Articular chondrocyte of knee joint (primary cell): ENCODE measurements around the gene FFAR2. TPM values are rescaled to one million over a fixed set of nuclear protein-coding genes. Genes with fewer than 3 reads are reported as not detected.

Experiments
- small RNA-seq: library from RNA; depleted of rRNA; stranded (forward); fragments of <200 nt; gene quantifications from one replicate; pipeline ENCODE3, GENCODE V24; 2012
- total RNA-seq: library from RNA; depleted of rRNA; stranded (reverse); fragments of >200 nt; gene quantifications from 2 replicates; pipeline ENCODE4 v1.2.3, GENCODE V29; 2012

FFAR2 gene
- not detected in 2 replicates for total RNA-seq

GRCh38 chr19:35447606-35448469 lies at the start of gene FFAR2:
Gene FFAR2, plus strand, starts transcription at chr19:35448257. Its CDS starts 1,458 bp downstream, at chr19:35449715.

DNA sequence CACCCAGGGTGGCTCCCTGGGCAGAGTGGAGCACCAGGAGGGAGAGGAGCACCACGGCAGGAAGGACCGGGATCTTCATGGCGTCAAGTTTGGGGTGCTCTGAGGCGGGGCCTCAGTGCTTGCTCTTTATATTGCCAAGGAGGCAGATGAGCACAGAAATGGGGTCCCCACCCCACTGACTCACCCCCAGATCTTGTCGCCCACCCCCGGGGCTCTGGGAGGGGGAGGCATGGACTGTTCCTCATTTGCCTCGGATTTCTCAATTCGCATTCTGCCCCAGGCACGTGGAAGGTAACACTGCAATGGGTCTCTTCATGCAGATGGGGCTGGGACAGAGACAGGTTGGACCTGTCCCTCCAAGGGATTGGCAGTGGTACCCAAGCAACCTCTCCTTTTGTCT lies 42.3 kb downstream of the FFAR2 start, which contains the start of gene KRTDAP:
KRTDAP (minus strand) TSS at position 101 of the 400 bp plus-strand sequence; CDS start at position 79, 22 bp downstream.

Small RNA genes within 50 kb of the gene (small RNA-seq; reads per million reads assigned to genes)
- gene RN7SL491P: not detected

Other genes with a start within 250 kb of the FFAR2 start
- not detected in 2 replicates for gene FAM187B, start 219.5 kb upstream of the FFAR2 start, total RNA-seq
- 0.11 and 0.13 TPM in 2 replicates for gene LSR, start 199.3 kb upstream of the FFAR2 start, total RNA-seq
- 45.9 and 51.5 TPM in 2 replicates for gene USF2, start 179.3 kb upstream of the FFAR2 start, total RNA-seq
- under 0.01 TPM in 1 of 2 replicates, not detected in the other for gene HAMP, start 165.7 kb upstream of the FFAR2 start, total RNA-seq
- not detected in 2 replicates for gene MAG, start 156.1 kb upstream of the FFAR2 start, total RNA-seq
- gene CD22, start 119.1 kb upstream of the FFAR2 start, total RNA-seq: under 0.01 and 0.97 TPM in 2 replicates
- gene FFAR1, start 100.4 kb upstream of the FFAR2 start, total RNA-seq: not detected in 2 replicates
- gene FFAR3, start 89.8 kb upstream of the FFAR2 start, total RNA-seq: not detected in 2 replicates
- not detected in 2 replicates for gene GPR42, start 77.2 kb upstream of the FFAR2 start, total RNA-seq
- gene KRTDAP, start 42.2 kb downstream of the FFAR2 start, total RNA-seq: not detected in 2 replicates
- gene DMKN, start 65.4 kb downstream of the FFAR2 start, total RNA-seq: 12.1 and 21.0 TPM in 2 replicates
- 1.9 and 2.5 TPM in 2 replicates for gene SBSN, start 80.1 kb downstream of the FFAR2 start, total RNA-seq
- gene GAPDHS, start 85.2 kb downstream of the FFAR2 start, total RNA-seq: not detected in 2 replicates
- gene TMEM147, start 97.4 kb downstream of the FFAR2 start, total RNA-seq: 46.9 and 60.5 TPM in 2 replicates
- gene ATP4A, start 115.4 kb downstream of the FFAR2 start, total RNA-seq: not detected in 2 replicates
- not detected in 2 replicates for gene PMIS2, start 137.9 kb downstream of the FFAR2 start, total RNA-seq
- 4.3 and 4.6 TPM in 2 replicates for gene HAUS5, start 164.5 kb downstream of the FFAR2 start, total RNA-seq
- 38.3 and 41.6 TPM in 2 replicates for gene RBM42, start 180.8 kb downstream of the FFAR2 start, total RNA-seq
- gene ETV2, start 193.5 kb downstream of the FFAR2 start, total RNA-seq: 0.13 and 0.32 TPM in 2 replicates
- gene COX6B1, start 200.1 kb downstream of the FFAR2 start, total RNA-seq: 183 and 279 TPM in 2 replicates
- gene UPK1A, start 218.3 kb downstream of the FFAR2 start, total RNA-seq: not detected in 2 replicates